NCI-H1436 treated with DMSO at 0.1 percent for 48 hours (cell line): ENCODE data around the gene PPP2R2C.

Experiments used
- DNase-seq: peaks from one replicate; lab custom pipeline; 2025; lab: John Stamatoyannopoulos, UW

The PPP2R2C gene

DNA sequence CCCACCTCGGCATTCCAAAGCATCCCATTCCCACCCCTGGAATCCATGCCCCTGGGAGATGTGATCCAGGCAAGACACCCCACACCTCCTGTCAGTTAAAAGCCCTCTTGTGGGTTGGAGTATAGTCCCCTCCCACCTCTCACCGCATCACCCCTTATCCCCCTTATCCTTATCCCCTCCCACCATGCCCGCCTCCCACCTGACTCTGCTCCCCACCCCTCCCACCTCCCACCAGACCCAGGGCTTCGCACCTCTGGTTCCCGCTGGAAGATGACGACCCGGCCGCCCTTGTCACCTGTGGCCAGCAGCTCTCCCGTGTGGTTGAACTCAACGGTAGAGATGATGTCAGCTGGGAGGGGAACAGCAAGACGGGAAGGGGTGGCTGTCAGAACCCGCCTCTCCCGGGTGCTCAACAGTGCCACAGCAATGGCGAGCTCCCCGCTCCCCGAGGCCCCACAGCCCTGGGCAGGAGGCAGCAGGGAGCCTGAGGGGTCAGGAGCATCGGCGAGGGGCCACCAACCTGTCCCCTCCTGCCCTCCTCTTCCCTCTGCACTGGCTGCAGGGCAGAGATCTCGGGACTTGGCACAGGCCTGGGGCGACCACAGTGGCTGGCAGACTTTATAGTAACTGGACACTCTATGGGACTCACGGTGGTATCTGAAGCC is 91.5 kb downstream of the PPP2R2C start:
- no peak for DNase-seq

DNA sequence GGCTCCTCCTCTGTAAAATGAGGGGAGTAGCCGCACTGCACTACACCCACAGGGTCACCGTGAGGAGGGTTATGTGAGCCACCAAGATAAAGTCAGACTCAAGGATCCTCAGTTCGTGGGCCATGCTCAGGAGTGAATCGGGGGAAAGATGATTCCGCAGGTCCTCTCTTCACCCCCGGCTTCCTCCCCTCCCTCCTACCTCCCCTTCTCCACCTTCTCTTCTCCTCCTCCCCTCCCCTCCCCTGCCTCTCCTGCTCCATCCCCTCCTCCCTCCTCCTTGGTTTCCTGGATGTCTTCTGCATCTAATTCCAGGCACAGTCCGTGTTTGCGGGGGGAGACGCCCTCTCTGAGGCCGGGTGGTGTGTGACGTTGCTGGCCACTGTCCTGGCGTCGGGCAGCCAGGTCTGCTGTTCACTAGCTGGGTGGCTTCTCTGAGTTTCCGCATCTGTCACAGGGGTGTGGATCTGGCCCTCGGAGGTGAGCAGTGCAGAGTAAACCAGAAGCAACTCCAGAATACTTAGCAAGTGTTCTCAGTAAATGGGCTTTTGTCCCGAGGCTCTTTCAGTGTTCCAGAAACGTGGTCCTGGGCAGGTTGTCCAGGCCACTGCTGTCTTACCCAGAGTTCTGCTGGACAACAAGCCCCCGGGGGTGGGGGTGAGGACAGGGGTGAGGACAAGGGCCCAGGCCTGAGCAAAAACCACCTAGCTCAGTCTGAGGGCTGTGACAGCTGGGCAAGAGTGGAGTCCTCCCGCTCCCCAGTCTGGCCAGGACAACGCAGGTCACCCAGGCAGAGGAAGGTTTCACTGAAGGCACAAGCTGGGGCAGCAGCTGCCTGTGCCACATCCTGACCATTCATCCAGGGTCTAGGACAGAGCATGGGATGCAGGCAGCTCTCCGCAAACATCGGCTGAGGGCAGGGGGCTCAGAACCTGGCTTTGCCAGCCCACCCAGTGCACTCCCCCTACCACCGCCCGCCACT is 92.4 kb downstream of the PPP2R2C start:
- DNase-seq, result no peak

DNA sequence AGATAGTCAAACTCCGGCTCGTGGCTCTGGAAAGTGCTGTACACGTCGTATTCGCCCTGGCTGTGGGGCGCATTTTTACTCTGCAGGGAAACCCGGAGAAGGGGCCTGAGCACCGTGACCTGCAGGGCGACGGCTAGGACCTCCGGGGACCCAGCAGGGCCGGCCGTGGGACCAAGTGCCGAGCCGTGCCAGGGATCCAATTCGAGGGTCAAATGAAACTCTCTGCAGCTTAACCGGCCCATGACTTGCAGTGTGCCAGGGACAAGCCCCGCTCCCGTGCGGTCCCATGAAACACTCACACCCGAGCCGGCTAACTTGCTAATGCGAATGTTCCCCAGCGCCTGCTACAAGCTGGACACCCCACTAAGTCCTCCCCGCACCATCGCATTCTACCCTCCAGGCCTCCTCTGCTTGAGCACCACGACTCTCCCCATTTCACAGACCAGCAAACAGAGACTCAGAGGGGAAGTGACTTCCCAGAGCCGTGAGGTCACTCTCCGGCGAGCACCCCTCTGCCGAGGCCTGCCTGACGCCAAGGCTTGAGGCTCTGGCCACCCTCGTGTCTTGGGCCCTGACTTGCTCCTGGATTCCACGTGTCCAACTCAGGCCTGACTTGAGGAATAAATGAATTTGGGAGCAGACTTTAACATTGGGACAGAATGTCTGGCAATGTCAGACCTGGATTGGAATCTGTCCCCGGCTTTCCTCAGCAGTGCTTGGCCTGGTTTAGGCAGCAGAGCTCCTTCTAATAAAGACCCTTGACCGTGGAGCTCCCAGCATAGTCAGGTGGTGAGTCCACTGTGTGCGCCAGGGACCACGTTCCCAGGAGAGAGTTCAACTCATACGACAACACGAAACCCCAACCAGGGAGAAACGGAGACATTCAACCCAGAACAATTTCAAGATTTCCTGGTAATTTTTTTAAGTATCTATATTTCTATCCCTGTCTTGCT is 93.6 kb downstream of the PPP2R2C start:
- DNase-seq, result no peak

DNA sequence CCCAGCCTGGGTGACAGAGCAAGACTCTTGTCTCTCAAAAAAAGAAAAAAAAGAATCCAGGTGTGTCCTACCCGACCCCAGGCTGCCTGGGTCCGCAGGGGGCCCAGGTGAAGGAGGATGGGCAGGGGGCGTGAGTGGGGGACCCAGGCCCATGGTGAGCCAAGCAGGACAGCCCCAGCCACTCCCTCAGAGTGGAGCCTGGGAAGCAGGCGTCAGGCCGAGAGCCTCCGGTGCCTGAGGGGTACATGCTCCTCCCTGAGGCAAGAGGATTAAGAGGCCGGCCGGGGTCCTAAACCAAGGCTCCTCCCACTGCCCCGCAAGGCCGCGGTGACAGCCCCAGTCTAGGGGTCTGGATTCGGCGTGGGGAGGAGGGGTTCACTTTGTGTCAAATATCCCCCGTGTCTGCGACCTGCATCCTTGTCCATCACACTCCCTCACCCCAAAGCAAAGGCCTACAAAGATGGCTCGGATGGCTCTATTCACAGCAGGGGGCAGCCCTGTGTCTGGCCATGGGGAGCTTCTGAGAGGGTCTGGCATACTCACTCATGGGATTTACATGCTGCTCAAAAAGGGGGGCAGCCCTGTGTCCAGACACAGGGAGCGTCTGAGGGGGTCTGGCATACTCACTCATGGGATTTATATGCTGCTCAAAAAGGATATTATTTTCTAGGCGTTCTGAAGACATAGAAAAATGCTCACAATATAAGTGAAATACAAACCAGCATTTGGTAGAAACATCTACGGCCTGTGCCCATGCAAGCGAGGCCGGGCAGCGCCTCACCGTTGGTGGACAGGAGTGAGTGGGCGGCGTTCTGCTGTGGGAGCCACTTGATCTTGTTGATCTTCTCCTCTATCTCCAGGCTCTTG is 94.6 kb downstream of the PPP2R2C start:
- no peak for DNase-seq

DNA sequence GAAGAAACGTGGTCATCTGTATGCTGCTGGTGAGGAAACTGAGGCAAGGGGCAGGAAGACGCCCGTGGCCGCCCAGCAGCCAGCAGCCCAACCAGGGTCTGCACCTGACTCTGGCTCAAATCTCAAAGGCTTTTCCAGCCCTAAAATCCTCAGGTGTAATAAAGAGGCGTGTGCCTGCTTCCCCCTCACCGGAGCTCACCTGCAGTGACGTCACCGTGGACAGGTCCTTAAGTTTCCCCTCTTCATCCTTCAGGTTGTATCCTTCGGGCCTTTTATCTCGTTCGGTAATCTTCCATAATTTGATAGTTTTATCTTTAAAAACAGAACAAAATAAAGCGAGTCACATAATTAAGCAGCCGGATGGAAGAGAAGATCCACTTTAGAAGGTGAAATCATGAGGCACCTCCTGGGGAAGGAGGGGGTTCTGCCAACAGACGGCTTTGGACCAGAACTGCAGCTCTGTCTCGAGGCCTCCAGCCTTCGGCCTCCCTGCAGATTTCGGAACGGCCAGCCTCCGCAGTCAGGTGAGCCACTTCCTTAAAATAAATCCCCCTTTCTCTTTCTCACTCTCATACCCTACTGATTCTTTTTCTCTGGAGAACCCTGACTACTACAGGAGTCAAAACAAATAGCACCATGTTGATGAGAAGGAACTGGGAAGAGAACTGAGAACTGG is 96.7 kb downstream of the PPP2R2C start:
- no peak for DNase-seq

DNA sequence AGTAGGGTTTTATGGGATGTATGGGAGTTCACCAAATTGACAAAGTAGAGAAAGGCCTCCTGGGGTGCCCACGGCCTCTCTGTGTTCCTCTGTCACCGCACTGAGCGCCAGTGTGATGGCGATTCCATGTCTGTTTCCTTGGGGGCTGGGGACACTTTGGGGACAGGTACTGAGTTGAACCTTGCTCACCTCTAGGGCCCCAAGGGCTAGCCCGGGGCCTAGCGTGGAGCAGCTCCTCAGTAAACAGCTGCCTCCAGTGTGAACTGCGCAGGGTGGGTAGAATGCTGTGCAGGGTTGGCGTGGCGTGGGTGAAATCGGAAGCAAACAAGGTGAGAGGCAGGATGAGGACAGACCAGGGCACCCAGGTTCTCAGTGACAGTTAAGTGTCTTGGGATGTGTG is 97.8 kb downstream of the PPP2R2C start:
- DNase-seq, result no peak

DNA sequence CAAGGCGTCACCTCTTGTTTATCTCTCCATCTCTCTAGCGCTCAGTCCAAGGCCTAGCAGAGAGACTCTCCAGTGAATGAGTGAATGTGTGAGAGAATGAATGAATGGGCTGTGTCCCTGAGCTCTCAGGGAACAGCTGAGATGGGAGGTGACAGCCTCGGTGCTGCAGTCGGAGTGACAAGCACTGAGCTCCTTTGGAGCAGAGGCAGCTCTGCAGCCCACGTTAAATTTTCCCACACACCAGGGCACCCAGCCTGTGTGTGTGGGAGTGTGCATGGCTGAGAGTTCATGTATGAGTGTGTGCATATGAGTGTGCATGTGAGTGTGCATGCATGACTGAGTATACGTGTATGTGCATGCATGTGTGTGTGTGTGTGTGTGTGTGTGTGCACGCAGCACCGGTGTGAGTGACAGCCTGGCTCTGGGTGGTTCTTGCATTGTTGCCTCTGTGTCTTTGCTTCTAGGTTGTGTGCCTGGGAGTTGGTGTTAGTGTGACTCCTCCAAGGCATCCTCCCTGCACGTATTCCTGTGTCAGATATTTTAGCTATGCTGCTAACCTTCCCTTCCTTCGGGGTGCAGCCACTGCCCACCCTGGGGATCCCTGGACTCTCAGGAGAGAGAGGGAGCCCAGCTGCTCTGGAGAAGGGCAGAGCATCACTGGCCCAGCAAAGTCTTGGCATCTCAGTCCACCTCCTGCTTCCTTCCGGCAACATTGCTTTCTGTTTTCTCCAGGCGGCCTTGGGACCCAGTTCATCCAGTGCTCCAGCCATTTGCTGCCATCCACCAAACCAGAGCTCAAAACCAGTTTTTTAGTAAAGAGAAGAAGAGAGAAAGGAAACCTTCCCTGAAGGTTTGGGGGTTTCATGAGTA is 98.6 kb downstream of the PPP2R2C start:
- DNase-seq, result no peak

DNA sequence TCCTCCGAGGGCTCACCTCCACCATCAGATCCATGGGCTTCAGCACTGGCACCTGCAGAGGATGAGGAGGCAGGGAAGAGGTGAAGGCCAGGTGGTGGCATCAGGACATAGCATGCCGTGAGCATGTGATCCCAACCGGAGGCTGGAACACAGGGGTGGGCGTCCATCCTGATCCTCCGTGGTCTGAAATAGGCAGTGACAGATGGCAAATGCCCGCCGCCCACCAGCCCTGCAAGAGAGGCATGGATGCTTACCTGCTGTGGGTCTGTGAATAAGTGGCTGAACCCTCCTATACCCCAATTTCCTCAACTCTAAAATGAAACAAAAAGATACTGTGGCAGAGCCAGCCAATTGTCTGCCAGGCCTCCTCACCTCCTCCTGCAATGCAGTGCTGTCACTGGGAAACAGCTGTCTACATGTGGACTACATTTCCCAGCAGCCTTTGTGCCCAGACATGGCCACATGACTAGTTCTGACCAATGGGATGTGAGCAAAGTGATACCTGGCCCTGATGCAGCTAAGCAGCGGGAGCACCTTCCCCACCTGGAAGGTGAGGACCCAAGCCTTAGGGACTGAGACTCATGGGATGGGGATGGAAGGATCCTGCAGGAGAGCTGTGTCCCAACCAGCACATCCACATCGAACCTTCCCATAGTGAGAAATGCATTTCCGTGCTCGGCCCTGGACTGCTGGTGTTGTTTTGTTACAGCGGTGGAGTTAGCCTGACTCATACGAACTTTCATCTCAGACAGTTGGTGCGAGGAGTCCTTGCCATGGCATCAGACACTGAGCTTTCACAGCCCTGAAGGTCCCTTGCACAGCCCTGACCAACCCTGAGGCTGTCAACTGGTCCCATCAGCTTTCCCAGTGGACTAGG is 99.5 kb downstream of the PPP2R2C start:
- no peak for DNase-seq

DNA sequence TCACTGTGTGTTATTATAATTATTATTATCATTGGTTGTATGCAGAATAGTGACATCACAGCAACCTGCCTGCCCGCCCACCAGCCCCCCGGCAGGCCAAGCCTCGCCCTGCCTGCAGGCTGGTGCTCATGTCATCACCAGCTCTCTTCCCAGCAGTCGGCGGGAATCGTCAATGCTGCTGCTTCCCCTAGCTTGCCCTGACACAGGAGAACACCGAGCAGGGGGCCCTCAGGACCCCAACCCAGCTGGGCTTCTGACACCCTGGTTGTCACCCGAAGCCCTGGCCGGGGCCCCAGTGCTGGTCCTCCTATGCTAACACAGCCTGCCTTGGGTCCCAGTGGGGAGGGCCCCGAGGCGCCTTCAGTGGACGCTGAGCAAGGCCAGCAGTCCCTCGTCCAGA is 100.6 kb downstream of the PPP2R2C start:
- DNase-seq, result no peak

DNA sequence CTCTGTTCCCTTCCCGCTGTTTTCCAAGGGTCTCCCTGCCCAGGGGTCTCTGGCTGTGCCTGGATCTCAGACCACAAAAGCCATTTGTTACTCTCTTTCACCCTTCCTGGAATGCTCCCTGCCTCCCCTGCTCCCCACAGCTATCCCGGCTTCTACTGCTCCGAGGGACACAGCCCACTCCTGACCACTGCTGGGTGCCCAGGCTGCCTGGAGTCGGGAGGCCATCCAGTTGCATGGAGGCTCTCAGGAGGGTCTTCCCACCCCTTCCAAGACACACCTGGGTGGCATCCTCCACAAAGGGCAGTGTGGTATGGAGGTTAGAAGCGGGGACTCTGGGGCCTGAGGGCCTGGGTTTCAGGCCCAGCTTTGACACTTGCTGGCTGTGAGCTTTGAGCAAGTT is 101.1 kb downstream of the PPP2R2C start:
- DNase-seq, result no peak

DNA sequence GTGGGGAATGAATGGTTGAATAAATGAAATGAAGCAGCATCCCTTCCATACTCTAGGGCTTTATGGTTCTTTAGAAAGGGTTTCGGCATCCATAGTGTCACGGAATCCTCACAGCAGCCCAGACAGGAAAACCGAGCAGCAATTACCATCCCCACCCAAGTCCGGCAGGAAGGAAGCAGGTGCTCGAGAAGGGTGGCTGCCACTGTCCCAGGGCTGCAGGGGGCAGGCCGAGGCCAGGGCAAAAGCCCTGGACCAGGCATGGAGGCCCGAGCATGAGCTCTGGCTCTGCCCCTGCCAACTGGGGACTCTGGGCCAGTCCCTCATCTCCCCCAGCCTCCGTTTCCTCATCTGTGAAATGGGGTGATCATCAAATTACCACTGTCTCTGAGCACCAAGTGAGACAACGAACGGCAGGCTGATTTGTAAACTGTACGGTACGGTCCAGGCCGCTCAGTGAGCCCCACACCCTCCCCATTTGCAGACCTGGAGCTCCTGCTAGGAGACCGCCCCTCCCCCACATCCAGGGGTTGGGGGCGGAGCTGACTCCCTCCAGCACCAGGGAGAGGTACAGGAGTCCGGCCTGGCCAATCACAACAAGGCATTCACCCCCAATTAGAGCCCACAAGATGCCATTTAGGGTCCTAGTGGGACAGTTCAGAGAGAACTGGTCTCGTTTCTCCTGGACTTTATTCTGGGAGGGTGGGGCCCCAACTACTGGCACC is 102.3 kb downstream of the PPP2R2C start:
- DNase-seq, result no peak

DNA sequence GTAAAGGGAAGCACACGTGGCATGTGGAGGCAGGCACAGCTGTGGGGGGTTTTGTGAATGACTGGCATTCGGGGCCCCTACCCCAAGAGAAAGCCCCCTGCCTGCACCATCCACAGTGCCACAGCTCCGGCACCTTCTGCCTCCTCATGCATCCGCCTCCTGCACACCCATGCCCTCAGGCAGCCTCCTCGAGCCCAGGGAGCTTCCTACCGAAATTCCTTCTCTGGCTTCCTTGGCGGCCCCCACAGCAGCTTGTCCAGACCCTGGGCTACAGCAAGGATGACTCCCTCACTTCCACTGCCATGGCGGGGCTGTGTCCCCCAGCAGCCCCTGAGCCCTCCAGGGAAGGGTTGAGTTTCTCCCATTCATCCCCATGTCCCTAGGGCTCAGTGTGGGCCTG is 102.9 kb downstream of the PPP2R2C start:
- DNase-seq, result no peak

DNA sequence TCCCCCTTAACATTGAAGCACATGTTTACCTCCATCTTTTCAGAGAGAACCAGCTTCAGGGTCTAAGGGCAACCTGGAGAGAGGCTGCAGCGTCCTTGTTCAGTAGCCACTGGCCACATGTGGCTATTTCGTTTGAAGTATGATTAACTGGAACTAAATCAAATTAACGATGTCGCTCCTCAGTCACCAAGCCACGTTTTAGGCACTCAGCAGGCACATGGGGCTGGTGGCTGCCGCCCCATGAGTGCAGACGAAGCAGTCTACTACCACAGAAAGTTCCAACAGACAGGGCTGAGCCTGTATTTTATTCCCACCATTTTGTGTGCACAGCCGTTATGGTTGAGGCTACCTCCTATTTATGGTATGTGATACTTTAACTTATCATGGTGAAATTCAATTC is 103.4 kb downstream of the PPP2R2C start:
- no peak for DNase-seq

DNA sequence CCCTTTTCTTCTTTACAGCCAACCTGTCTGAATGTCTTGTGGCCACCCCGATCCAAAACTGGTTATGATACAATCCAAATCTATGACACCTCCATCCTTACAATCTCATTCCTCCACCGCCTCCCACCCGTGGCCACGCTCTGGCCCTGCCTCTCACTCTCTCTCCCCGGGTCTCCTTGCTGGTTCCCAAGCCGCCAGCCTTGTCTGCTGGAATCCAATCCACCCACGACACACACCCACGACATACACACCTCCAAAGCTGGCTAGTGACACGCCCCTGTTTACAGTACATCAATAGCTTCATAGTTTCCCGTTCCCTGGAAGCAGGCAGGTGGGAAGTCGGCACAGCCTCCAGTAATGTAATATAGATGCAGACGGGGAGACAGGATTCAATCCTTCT is 103.8 kb downstream of the PPP2R2C start:
- DNase-seq, result no peak

DNA sequence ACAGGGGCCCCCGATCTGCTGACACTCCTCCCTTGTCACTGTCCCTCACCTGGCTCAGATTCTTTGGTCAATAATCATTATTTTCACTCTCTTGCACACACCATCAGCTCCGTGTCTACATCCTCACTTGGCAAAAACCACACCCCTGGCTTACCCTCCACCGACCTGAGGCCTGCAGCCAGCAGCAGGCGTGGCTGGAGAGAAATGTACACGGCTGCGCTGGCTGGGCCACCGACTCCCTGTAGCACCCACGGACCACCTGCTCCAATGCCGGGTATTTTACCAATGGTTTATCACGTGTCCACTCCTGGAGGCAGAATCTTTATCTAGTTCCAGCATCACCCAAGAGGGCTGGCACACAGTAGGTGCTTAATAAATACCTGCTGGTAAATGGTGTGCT is 104.3 kb downstream of the PPP2R2C start:
- no peak for DNase-seq

DNA sequence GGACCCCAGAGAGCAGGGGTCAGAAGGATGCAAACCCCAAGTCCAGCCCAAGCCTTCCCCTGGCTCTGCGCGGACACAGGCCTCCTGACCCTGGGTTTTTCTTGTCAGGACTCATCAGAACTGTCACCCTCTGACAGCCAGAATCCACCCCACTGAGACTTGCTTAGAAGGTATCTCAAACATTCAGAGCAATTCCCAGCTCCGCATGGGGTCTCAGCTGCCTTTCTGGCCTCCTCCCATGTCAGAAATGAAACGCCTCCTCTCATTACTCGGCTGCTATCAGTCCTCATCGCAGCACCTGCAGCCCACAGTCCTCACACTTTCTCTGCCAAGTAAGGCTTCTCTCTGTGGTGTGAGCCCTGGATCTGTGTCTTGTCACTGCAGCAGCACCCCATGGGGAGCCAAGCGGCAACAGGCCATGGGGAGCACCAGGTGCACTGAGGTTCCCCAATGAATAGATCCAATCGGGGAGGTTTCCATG is 105.0 kb downstream of the PPP2R2C start:
- DNase-seq, result no peak

DNA sequence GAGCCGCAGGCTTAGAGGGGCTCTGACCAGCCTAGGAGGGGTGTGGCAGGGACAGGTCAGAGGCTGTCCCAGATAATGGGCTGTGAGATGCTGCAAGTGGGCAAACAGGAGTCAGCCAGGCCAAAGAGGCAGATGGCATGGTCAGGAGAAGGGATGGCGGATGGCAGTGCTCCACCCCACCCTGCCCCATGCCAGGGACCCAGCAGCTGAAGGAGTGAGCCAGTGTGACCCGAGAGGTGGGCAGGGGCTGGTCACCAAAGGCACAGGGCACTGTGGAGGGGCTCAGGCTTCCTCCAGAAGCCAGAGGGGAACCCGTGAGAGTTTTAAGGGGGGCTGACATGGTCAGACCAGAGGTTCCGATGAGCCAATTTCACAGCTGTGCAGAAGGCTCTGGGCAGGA is 105.8 kb downstream of the PPP2R2C start:
- no peak for DNase-seq

DNA sequence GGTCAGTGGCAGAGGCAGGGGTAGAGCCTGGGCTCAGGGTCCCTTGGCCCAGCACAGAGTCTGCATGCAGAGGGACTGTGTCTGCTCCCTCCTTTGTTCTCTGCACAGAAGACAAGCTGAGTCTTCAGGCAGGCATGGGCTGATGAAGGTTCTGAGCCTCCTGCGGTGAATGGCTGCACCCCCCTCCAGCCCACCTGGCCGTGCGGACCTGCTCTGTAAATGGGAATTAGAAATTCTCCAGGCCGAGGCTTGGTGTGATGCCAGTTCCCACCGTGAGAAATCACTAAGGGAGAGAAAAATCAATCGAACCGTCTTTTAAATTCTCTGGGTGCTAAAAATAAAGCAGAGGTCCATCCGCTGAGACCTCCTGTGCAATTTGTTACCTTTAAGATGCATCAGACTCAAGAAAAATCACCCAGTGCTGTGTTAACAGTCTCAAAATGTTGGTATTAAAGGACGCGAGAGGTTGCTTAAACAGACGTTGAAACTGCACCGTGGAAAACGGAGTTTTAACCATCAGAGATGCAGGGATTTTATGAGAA is 106.8 kb downstream of the PPP2R2C start:
- no peak for DNase-seq
